H1 (cell line): ENCODE data around the gene ZNF777.

Experiments
- CEBPB ChIP-seq: IDR thresholded peaks from 2 replicates; pipeline ENCODE4 v1.6.1; 2012; ENCODE audit warnings: low read depth, low read length
- CTBP2 ChIP-seq: IDR thresholded peaks from 2 replicates; pipeline ENCODE4 v1.7.0; 2011; ENCODE audit warnings: borderline replicate concordance, mild to moderate bottlenecking, moderate library complexity, mixed read lengths, low read length; ENCODE audit not compliant: insufficient read depth, insufficient read length
- E2F6 ChIP-seq: IDR thresholded peaks from 2 replicates; pipeline ENCODE4 v1.6.1; 2012; ENCODE audit warnings: inconsistent platforms
- EZH2 ChIP-seq: fragments of 200-600 bp; sonication (generic); IDR thresholded peaks from 2 replicates; pipeline ENCODE4 v1.7.1; 2012; ENCODE audit warnings: low read depth, mild to moderate bottlenecking, moderate library complexity, low read length, inconsistent platforms; ENCODE audit not compliant: severe bottlenecking
- KDM4A ChIP-seq: IDR thresholded peaks from one replicate; pipeline ENCODE4 v1.7.1; 2012; ENCODE audit warnings: low read depth, mild to moderate bottlenecking, moderate library complexity, low read length, inconsistent platforms; ENCODE audit not compliant: severe bottlenecking
- NRF1 ChIP-seq: IDR thresholded peaks from 2 replicates; pipeline ENCODE4 v1.6.1; 2011; ENCODE audit warnings: mild to moderate bottlenecking, low read depth, low read length, improper control_type of control experiment
- POLR2A ChIP-seq, 2 experiments: IDR thresholded peaks; 1 replicate in 1 of 2; 2 replicates in 1 of 2; pipeline ENCODE4 v1.6.1; 2011; ENCODE audit warnings: low read depth in 2 of 2, low read length in 2 of 2, mild to moderate bottlenecking in 2 of 2; ENCODE audit errors: control extremely low read depth in 1 of 2
- POLR2AphosphoS5 ChIP-seq: IDR thresholded peaks from 2 replicates; pipeline ENCODE4 v1.6.1; 2011; ENCODE audit warnings: low read depth, low read length
- TAF1 ChIP-seq: IDR thresholded peaks from 2 replicates; pipeline ENCODE4 v1.6.1; 2011; ENCODE audit warnings: mild to moderate bottlenecking, low read depth, low read length
- TF ChIP-seq, protein P1 (sequence below), 3 experiments: IDR thresholded peaks; 1 replicate in 2 of 3; 2 replicates in 1 of 3; pipeline versions ENCODE4 v1.5.1 to v1.6.1; 2011; ENCODE audit warnings: low read length in 3 of 3, mild to moderate bottlenecking in 3 of 3, inconsistent platforms in 2 of 3, low read depth in 1 of 3, moderate library complexity in 1 of 3; ENCODE audit not compliant: insufficient read depth in 1 of 3; ENCODE audit errors: control extremely low read depth in 1 of 3

GRCh38 chr7:149409895-149410294 lies 51.0 kb downstream of the ZNF777 start:
- TF ChIP-seq NRF1 (no peak), EZH2 (no peak), CEBPB (no peak), TAF1 (no peak), POLR2A (IDR thresholded peaks at IDR 0.05; ENCODE audit: control extremely low read depth in 1 of 2, low read depth in 2 of 2, low read length in 2 of 2) (no peak), CTBP2 (no peak), KDM4A (no peak), E2F6 (no peak), POLR2AphosphoS5 (no peak)
- TF ChIP-seq, protein P1, sequence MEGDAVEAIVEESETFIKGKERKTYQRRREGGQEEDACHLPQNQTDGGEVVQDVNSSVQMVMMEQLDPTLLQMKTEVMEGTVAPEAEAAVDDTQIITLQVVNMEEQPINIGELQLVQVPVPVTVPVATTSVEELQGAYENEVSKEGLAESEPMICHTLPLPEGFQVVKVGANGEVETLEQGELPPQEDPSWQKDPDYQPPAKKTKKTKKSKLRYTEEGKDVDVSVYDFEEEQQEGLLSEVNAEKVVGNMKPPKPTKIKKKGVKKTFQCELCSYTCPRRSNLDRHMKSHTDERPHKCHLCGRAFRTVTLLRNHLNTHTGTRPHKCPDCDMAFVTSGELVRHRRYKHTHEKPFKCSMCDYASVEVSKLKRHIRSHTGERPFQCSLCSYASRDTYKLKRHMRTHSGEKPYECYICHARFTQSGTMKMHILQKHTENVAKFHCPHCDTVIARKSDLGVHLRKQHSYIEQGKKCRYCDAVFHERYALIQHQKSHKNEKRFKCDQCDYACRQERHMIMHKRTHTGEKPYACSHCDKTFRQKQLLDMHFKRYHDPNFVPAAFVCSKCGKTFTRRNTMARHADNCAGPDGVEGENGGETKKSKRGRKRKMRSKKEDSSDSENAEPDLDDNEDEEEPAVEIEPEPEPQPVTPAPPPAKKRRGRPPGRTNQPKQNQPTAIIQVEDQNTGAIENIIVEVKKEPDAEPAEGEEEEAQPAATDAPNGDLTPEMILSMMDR (IDR thresholded peaks at IDR 0.05; ENCODE audit: control extremely low read depth in 1 of 3, insufficient read depth in 1 of 3, low read depth in 1 of 3, low read length in 3 of 3) = no peak
